ENCODE results near the gene CNIH4.
"Not testable (repeated sequence)": the region's sequence is repeated elsewhere in the genome, so short reads cannot be mapped to it uniquely, and the experiment has no call there.

The CNIH4 gene

GRCh38 chr1:224404916-224405603 is 48.4 kb downstream of the CNIH4 start:
- no peak for DNase-seq

GRCh38 chr1:224405604-224405970 is 48.9 kb downstream of the CNIH4 start:
- DNase-seq: no peak

GRCh38 chr1:224406216-224406615 is 49.5 kb downstream of the CNIH4 start:
- peak; percentile 44 for DNase-seq

- peak; percentile 32 for DNase-seq
Measured at GRCh38 chr1:224407571-224408293, 51.1 kb downstream of the CNIH4 start.

- no peak for DNase-seq
Measured at GRCh38 chr1:224408294-224408590, 51.6 kb downstream of the CNIH4 start.

GRCh38 chr1:224411766-224412165 is 55.1 kb downstream of the CNIH4 start:
- peak; percentile 40 for DNase-seq

- DNase-seq: no peak
Measured at GRCh38 chr1:224420106-224420505, 63.4 kb downstream of the CNIH4 start.

GRCh38 chr1:224425279-224425884 is 68.7 kb downstream of the CNIH4 start:
- no peak for DNase-seq

GRCh38 chr1:224426869-224427268 is 70.2 kb downstream of the CNIH4 start:
- DNase-seq: not testable (repeated sequence)

- DNase-seq: peak; percentile 76
Measured at GRCh38 chr1:224427346-224427745, 70.7 kb downstream of the CNIH4 start.

- DNase-seq: not testable (repeated sequence)
Measured at GRCh38 chr1:224428713-224429112, 72.0 kb downstream of the CNIH4 start.

Data from fibroblast of skin of right quadriceps (primary cell).